Kidney epithelial cell (primary cell): ENCODE results near the gene TRMT11. TPM values are rescaled to one million over a fixed set of nuclear protein-coding genes. Genes with fewer than 3 reads are reported as not detected.

Source experiments
- DNase-seq: peaks from one replicate; pipeline ENCODE4 v3.0.0-alpha.2; 2010; ENCODE audit warnings: low read depth
- H3K27me3 ChIP-seq: 2 replicates; pipeline ENCODE4 v1.6.0; 2011; ENCODE audit warnings: low read length; ENCODE audit not compliant: control insufficient read depth, insufficient read depth
- H3K36me3 ChIP-seq: 2 replicates; pipeline ENCODE4 v1.5.1; 2011; ENCODE audit warnings: low read length; ENCODE audit not compliant: control insufficient read depth, insufficient read depth
- H3K4me3 ChIP-seq: 2 replicates; pipeline ENCODE4 v1.5.1; 2011; ENCODE audit warnings: low read depth, mild to moderate bottlenecking, control low read depth, low read length
- CTCF ChIP-seq: IDR thresholded peaks from 2 replicates; pipeline ENCODE4 v1.5.1; 2011; ENCODE audit warnings: mild to moderate bottlenecking, moderate library complexity, low read length, control low read depth, inconsistent platforms; ENCODE audit not compliant: insufficient read depth, poor library complexity, severe bottlenecking
- total RNA-seq: library from RNA; depleted of rRNA; stranded (reverse); fragments of >200 nt; gene quantifications from 2 replicates; pipeline ENCODE4 v1.2.3, GENCODE V29; 2015

Gene TRMT11
- total RNA-seq, 1 donor from 2014 or later = 18.8 TPM

- no peak for DNase-seq
- TF ChIP-seq CTCF = no peak
- no peaks in the 10 kb centered on the region for H3K27me3 ChIP-seq
Measured at GRCh38 chr6:126047648-126048047, 61.3 kb downstream of the TRMT11 start.

GRCh38 chr6:126048635-126049034, 62.3 kb downstream of the TRMT11 start:
- no peak overlapping the region for H3K4me3 ChIP-seq
- H3K36me3 ChIP-seq = no peaks in the 10 kb centered on the region
- H3K27me3 ChIP-seq = no peaks in the 10 kb centered on the region
- no peak for DNase-seq
- no peak for TF ChIP-seq CTCF

More at GRCh38 chr6:126047648-126048047, 61.3 kb downstream of the TRMT11 start:
- no peak overlapping the region for H3K4me3 ChIP-seq
- no peaks in the 10 kb centered on the region for H3K36me3 ChIP-seq

GRCh38 chr6:126050795-126051194, 64.5 kb downstream of the TRMT11 start:
- Histone ChIP-seq H3K4me3 (no peak overlapping the region), H3K27me3 (no peaks in the 10 kb centered on the region), H3K36me3 (no peaks in the 10 kb centered on the region)
- TF ChIP-seq CTCF = no peak
- no peak for DNase-seq

GRCh38 chr6:126051791-126052190, 65.5 kb downstream of the TRMT11 start:
- DNase-seq = no peak

GRCh38 chr6:126052485-126052884, 66.1 kb downstream of the TRMT11 start:
- TF ChIP-seq CTCF = no peak
- no peak for DNase-seq
- no peaks in the 10 kb centered on the region for H3K36me3 ChIP-seq
- H3K27me3 ChIP-seq = no peaks in the 10 kb centered on the region
- no peak overlapping the region for H3K4me3 ChIP-seq

More at GRCh38 chr6:126051791-126052190, 65.5 kb downstream of the TRMT11 start:
- H3K4me3 ChIP-seq = no peak overlapping the region
- no peak for TF ChIP-seq CTCF
- no peaks in the 10 kb centered on the region for H3K36me3 ChIP-seq
- no peaks in the 10 kb centered on the region for H3K27me3 ChIP-seq

- Histone ChIP-seq H3K27me3 (no peaks in the 10 kb centered on the region), H3K4me3 (no peak overlapping the region), H3K36me3 (no peaks in the 10 kb centered on the region)
- DNase-seq = no peak
- no peak for TF ChIP-seq CTCF
Measured at GRCh38 chr6:126054258-126054702, 67.9 kb downstream of the TRMT11 start.
